Tibial nerve (tissue), 4 donors: ENCODE results near the gene KATNAL1. TPM values are rescaled to one million over a fixed set of nuclear protein-coding genes. Genes with fewer than 3 reads are reported as not detected.

ENCODE experiments used
- DNase-seq, 2 donors: peaks; one replicate each; pipeline ENCODE4 v3.0.0-alpha.2; 2019; ENCODE audit warnings: low spot score in 2 of 2
- H3K27ac ChIP-seq, 4 donors: fragments of 200-600 bp; sonication (generic) in 3 of 4; one replicate each; pipeline ENCODE4 v1.5.1; 2017 to 2019; ENCODE audit warnings: mild to moderate bottlenecking in 1 of 4
- H3K27me3 ChIP-seq, 2 donors: fragments of 200-600 bp; sonication (generic) in 1 of 2; one replicate each; pipeline versions ENCODE4 v1.5.1 to v1.6.0; 2017 to 2019
- H3K36me3 ChIP-seq, 3 donors: fragments of 200-600 bp; sonication (generic); one replicate each; pipeline ENCODE4 v1.5.1; 2018 to 2019
- H3K4me1 ChIP-seq, 4 donors: fragments of 200-600 bp; sonication (generic) in 3 of 4; one replicate each; pipeline ENCODE4 v1.5.1; 2017 to 2019
- H3K4me3 ChIP-seq, 4 donors: fragments of 200-600 bp; sonication (generic) in 3 of 4; one replicate each; pipeline ENCODE4 v1.5.1; 2017 to 2019; ENCODE audit warnings: mild to moderate bottlenecking in 1 of 4, moderate library complexity in 1 of 4
- H3K9me3 ChIP-seq, 4 donors: fragments of 200-600 bp; sonication (generic) in 3 of 4; one replicate each; pipeline ENCODE4 v1.5.1; 2017 to 2019
- CTCF ChIP-seq, 5 experiments: fragments of 200-600 bp in 3 of 5; fragments of 450-650 bp in 2 of 5; sonication (generic) in 3 of 5; IDR thresholded peaks; one replicate each; pipeline ENCODE4 v1.5.1; 2016 to 2019; ENCODE audit warnings: antibody characterized with exemption in 5 of 5, mild to moderate bottlenecking in 3 of 5, moderate library complexity in 2 of 5
- EP300 ChIP-seq, 2 donors: sonication (generic); formaldehyde crosslinking; IDR thresholded peaks; one replicate each; pipeline ENCODE4 v1.6.1; 2017; ENCODE audit warnings: antibody characterized with exemption in 2 of 2, mild to moderate bottlenecking in 1 of 2
- POLR2A ChIP-seq, 2 donors: fragments of 450-650 bp; IDR thresholded peaks; one replicate each; pipeline ENCODE4 v1.6.1; 2017; ENCODE audit warnings: antibody characterized with exemption in 2 of 2, mild to moderate bottlenecking in 2 of 2, moderate library complexity in 2 of 2
- WGBS, 2 donors: methylation state at CpG; one replicate each; pipeline ENCODE4 v1.1.5; 2018; 5-methylcytosine and 5-hydroxymethylcytosine counted together
- total RNA-seq, 4 donors: library from RNA; depleted of rRNA; stranded (reverse); fragments of >200 nt; gene quantifications; one replicate each; pipeline ENCODE4 v1.1.0, GENCODE V29; 2016

Gene KATNAL1
- total RNA-seq, 4 donors from 2014 or later = 13.5 to 27.2 (median 21.7) TPM

- Histone ChIP-seq H3K4me3 (no peak overlapping the region), H3K9me3 (no peaks in the 10 kb centered on the region), H3K4me1 (no peaks in the 10 kb centered on the region), H3K27ac (no peak overlapping the region), H3K27me3 (no peaks in the 10 kb centered on the region), H3K36me3 (peaks cover 0 to 12% (median 0%) of the 10 kb centered on the region in 3 donors)
- WGBS, 2 donors = 70 to 72% methylated on average over 10 of the region's 10 CpGs
- TF ChIP-seq CTCF (IDR thresholded peaks at IDR 0.05) (no peak), EP300 (IDR thresholded peaks at IDR 0.05) (no peak), POLR2A (IDR thresholded peaks at IDR 0.05) (no peak)
- no peak for DNase-seq
These were observed 114.8 kb downstream of the KATNAL1 start for GRCh38 chr13:30192320-30193093.

GRCh38 chr13:30191491-30192100 is 115.8 kb downstream of the KATNAL1 start:
- H3K36me3 ChIP-seq = peaks cover 0 to 12% (median 0%) of the 10 kb centered on the region in 3 donors
- TF ChIP-seq CTCF (IDR thresholded peaks at IDR 0.05) (no peak), POLR2A (IDR thresholded peaks at IDR 0.05) (no peak), EP300 (IDR thresholded peaks at IDR 0.05) (no peak)
- 79 to 87% methylated on average over 5 of the region's 5 CpGs for WGBS, 2 donors
- H3K4me3 ChIP-seq = no peak overlapping the region
- H3K9me3 ChIP-seq = no peaks in the 10 kb centered on the region
- H3K27ac ChIP-seq = no peak overlapping the region
- no peaks in the 10 kb centered on the region for H3K27me3 ChIP-seq
- no peak for DNase-seq
- H3K4me1 ChIP-seq = no peaks in the 10 kb centered on the region

- no peak overlapping the region for H3K4me3 ChIP-seq
- 44 to 50% methylated on average over 10 of the region's 10 CpGs for WGBS, 2 donors
- H3K27ac ChIP-seq = no peak overlapping the region
- peaks cover 0 to 4% (median 0%) of the 10 kb centered on the region in 3 donors for H3K36me3 ChIP-seq
- no peaks in the 10 kb centered on the region for H3K4me1 ChIP-seq
- H3K27me3 ChIP-seq = no peaks in the 10 kb centered on the region
- H3K9me3 ChIP-seq = no peaks in the 10 kb centered on the region
- no peak for TF ChIP-seq POLR2A (IDR thresholded peaks at IDR 0.05)
- no peak for TF ChIP-seq CTCF (IDR thresholded peaks at IDR 0.05)
- TF ChIP-seq EP300 (IDR thresholded peaks at IDR 0.05) = no peak
- DNase-seq = no peak
These were observed 120.5 kb downstream of the KATNAL1 start for GRCh38 chr13:30186634-30187415.

- Histone ChIP-seq H3K9me3 (no peaks in the 10 kb centered on the region), H3K4me3 (no peak overlapping the region), H3K27me3 (no peaks in the 10 kb centered on the region), H3K4me1 (no peaks in the 10 kb centered on the region), H3K36me3 (no peaks in the 10 kb centered on the region), H3K27ac (no peak overlapping the region)
- no peak for TF ChIP-seq CTCF (IDR thresholded peaks at IDR 0.05)
- no peak for TF ChIP-seq EP300 (IDR thresholded peaks at IDR 0.05)
- no peak for TF ChIP-seq POLR2A (IDR thresholded peaks at IDR 0.05)
- DNase-seq = no peak
- 67 to 73% methylated on average over 13 of the region's 13 CpGs for WGBS, 2 donors
These were observed 125.3 kb downstream of the KATNAL1 start for GRCh38 chr13:30181888-30182651.
